HepG2 (cell line): ENCODE results near the gene TTBK1. TPM values are rescaled to one million over a fixed set of nuclear protein-coding genes. Genes with fewer than 3 reads are reported as not detected.
A peak's percentile ranks its signal among the peaks of the same experiment; 100 is the strongest.

Experiments used
- ATAC-seq: fragments of 200-7000 bp; cut with Tn5 transposase; 3 replicates; pipeline ENCODE4 v1.9.1; 2020; ENCODE audit warnings: mild to moderate bottlenecking, moderate library complexity
- BruUV-seq: library from RNA; stranded (reverse); fragments of 400-500 nt; replicated peaks from 2 replicates; lab custom pipeline; 2021; lab: Mats Ljungman, UMichigan
- CTCF ChIA-PET: fragments of 300-600 bp; formaldehyde crosslinking; extraction: SDS; loops from one replicate; lab custom pipeline; 2021; ENCODE audit warnings: low total read pairs, inconsistent platforms, low intra/inter-chr PET ratio; lab: Yijun Ruan, JAX
- POLR2A ChIA-PET: fragments of 350-600 bp; sonication (Branson Sonifier 250); formaldehyde crosslinking; loops from one replicate; lab custom pipeline; 2020; ENCODE audit warnings: antibody characterized with exemption, inconsistent platforms; lab: Yijun Ruan, JAX
- DNase-seq: peaks from one replicate; pipeline ENCODE4 v3.0.0-alpha.2; 2015; ENCODE audit warnings: low spot score
- FAIRE-seq: peaks from 3 replicates; lab custom pipeline; 2011; peaks lifted over from hg19 to GRCh38; lab: Jason Lieb, UNC
- H2AFZ ChIP-seq: one replicate; pipeline ENCODE4 v1.6.1; 2011; ENCODE audit warnings: low read length, inconsistent platforms
- H3K27ac ChIP-seq: fragments of 300-600 bp; 3 replicates; pipeline ENCODE4 v1.8.0; 2011; ENCODE audit warnings: mixed run types, mild to moderate bottlenecking, mixed read lengths, low read length, inconsistent platforms; ENCODE audit not compliant: insufficient read depth; ENCODE audit errors: extremely low read length
- H3K27me3 ChIP-seq, 2 experiments: fragments of 200-600 bp in 1 of 2; 2 replicates in 1 of 2; 3 replicates in 1 of 2; pipeline versions ENCODE4 v1.6.0 to v1.8.0; 2011; ENCODE audit warnings: low read length in 2 of 2, mild to moderate bottlenecking in 2 of 2, moderate library complexity in 2 of 2, inconsistent platforms in 1 of 2; ENCODE audit not compliant: insufficient read depth in 2 of 2, control insufficient read depth in 1 of 2
- H3K36me3 ChIP-seq, 2 experiments: fragments of 200-600 bp in 1 of 2; replicated peaks in 1 of 2; 2 replicates in 1 of 2; 3 replicates in 1 of 2; pipeline versions ENCODE4 v1.5.1 to v1.8.0; 2011; ENCODE audit warnings: low read length in 2 of 2, inconsistent platforms in 1 of 2; ENCODE audit not compliant: insufficient read depth in 2 of 2, control insufficient read depth in 1 of 2
- H3K4me1 ChIP-seq: 2 replicates; pipeline ENCODE4 v1.5.1; 2012; ENCODE audit warnings: low read length, inconsistent platforms; ENCODE audit not compliant: insufficient read depth
- H3K4me2 ChIP-seq: 2 replicates; pipeline ENCODE4 v1.6.0; 2011; ENCODE audit warnings: low read depth, low read length, inconsistent platforms
- H3K4me3 ChIP-seq, 3 experiments: fragments of 200-600 bp in 1 of 3; sonication (generic), shearing (Covaris generic) in 1 of 3; replicated peaks in 1 of 3; 2 replicates each; pipeline ENCODE4 v1.5.1; 2011 to 2016; ENCODE audit warnings: low read length in 3 of 3, inconsistent platforms in 2 of 3, low read depth in 2 of 3, mild to moderate bottlenecking in 2 of 3, control low read depth in 1 of 3, mixed read lengths in 1 of 3; ENCODE audit not compliant: insufficient read depth in 1 of 3
- H3K79me2 ChIP-seq: one replicate; pipeline ENCODE4 v1.6.1; 2011; ENCODE audit warnings: low read length, inconsistent platforms; ENCODE audit not compliant: insufficient read depth
- H3K9ac ChIP-seq: 2 replicates; pipeline ENCODE4 v1.6.0; 2011; ENCODE audit warnings: mild to moderate bottlenecking, low read depth, low read length, inconsistent platforms; ENCODE audit not compliant: insufficient read depth
- H3K9me3 ChIP-seq: 2 replicates; pipeline ENCODE4 v1.5.1; 2012; ENCODE audit warnings: mild to moderate bottlenecking, low read length
- H4K20me1 ChIP-seq: 2 replicates; pipeline ENCODE4 v1.6.0; 2011; ENCODE audit warnings: inconsistent platforms, mild to moderate bottlenecking, low read length, moderate library complexity; ENCODE audit not compliant: insufficient read depth
- DZIP1 ChIP-seq: sonication (generic); formaldehyde crosslinking; IDR thresholded peaks from 2 replicates; pipeline ENCODE4 v1.5.0; 2020; ENCODE audit warnings: mild to moderate bottlenecking, missing genetic modification reagents
- ZBTB38 ChIP-seq: sonication (generic); formaldehyde crosslinking; IDR thresholded peaks from 2 replicates; pipeline ENCODE4 v1.5.1; 2020; ENCODE audit warnings: mild to moderate bottlenecking, missing genetic modification reagents
- WGBS: methylation state at CpG from one replicate; pipeline ENCODE4 v1.1.6; 2017; ENCODE audit warnings: low lambda C conversion rate; 5-methylcytosine and 5-hydroxymethylcytosine counted together
- in situ Hi-C: cut with HindIII; loops from 2 replicates; pipeline ENCODE4 v1.10.0; 2017; ENCODE audit warnings: low pct_unique_long_range_greater_than_20kb; ENCODE audit not compliant: extremely low pct_ligation_motif_present
- intact Hi-C: fragments of 100-400 bp; cut with micrococcal nuclease; formaldehyde crosslinking; loops from one replicate; pipeline ENCODE4 v1.10.0; 2022; ENCODE audit not compliant: unreplicated experiment
- polyA plus RNA-seq, 8 experiments: library from polyadenylated mRNA; depleted of rRNA in 3 of 8; stranded (reverse) in 7 of 8; unstranded in 1 of 8; fragments of >200 nt; fragmentation: Illumina TruSeq in 4 of 8; extraction: Trizol in 4 of 8; gene quantifications; 2 replicates each; pipeline versions ENCODE4 v1.2.1 to v1.2.3, GENCODE V29; 2011 to 2016; ENCODE audit warnings: low read depth in 4 of 8, missing spikeins in 1 of 8, mixed read lengths in 1 of 8; ENCODE audit not compliant: insufficient read depth in 1 of 8
- total RNA-seq, 5 experiments: library from RNA; depleted of rRNA; stranded (reverse); fragments of >200 nt; fragmentation: Illumina TruSeq; extraction: Trizol; gene quantifications; 2 replicates each; pipeline ENCODE4 v1.2.3, GENCODE V29; 2016; ENCODE audit warnings: low read depth in 1 of 5
- TF ChIP-seq, protein P1 (sequence below): sonication (generic); formaldehyde crosslinking; IDR thresholded peaks from 2 replicates; pipeline ENCODE4 v1.5.1; 2020; ENCODE audit warnings: mild to moderate bottlenecking, missing genetic modification reagents, moderate library complexity
- TF ChIP-seq, protein P2 (sequence below): sonication (generic); formaldehyde crosslinking; IDR thresholded peaks from 2 replicates; pipeline ENCODE4 v1.4.0; 2020; ENCODE audit warnings: missing genetic modification reagents

Gene TTBK1
- total and polyA plus RNA-seq, 2 of the 13 experiments (the other 11 are each of a cell fraction or from before 2014, with no cell fraction given), result 0.24 to 0.33 TPM

DNA sequence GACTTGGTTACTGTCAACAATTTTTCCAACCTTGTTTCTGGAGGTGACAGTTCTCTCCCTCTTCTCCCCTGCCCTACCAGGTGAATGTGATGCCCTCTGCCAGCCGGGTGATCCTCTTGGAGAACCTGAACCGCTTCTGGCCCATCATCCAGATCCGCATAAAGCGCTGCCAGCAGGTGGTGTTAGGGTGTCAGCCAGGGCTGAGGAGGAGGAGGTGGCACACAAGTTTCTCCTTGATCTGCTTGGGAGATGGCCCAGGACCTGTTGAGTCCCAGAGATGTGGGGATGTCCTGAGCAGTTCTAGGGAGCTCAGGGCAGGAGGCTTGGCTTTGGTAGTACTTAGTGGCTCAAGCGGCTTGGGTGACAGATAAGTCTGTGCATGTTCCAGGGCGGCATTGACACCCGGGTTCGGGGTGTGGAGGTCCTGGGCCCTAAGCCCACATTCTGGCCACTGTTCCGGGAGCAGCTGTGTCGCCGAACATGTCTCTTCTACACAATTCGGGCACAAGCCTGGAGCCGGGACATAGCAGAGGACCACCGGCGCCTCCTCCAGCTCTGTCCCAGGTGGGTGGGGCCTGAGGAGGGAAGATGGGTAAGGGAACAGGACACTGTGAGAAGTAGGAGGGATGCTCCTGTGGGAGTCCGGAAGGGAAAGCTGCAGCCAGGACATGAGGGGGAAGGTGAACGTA, 40.1 kb upstream of the TTBK1 start:
- no peaks in the 10 kb centered on the region for H3K9me3 ChIP-seq
- no peaks in the 10 kb centered on the region for H3K79me2 ChIP-seq
- no TSS peak for BruUV-seq
- TF ChIP-seq DZIP1 (CRISPR knock-in tag) (no peak), ZBTB38 (CRISPR knock-in tag) (0 out of 2 replicates have a peak, but pooled peaks have one; percentile 22)
- TF ChIP-seq, protein P1, sequence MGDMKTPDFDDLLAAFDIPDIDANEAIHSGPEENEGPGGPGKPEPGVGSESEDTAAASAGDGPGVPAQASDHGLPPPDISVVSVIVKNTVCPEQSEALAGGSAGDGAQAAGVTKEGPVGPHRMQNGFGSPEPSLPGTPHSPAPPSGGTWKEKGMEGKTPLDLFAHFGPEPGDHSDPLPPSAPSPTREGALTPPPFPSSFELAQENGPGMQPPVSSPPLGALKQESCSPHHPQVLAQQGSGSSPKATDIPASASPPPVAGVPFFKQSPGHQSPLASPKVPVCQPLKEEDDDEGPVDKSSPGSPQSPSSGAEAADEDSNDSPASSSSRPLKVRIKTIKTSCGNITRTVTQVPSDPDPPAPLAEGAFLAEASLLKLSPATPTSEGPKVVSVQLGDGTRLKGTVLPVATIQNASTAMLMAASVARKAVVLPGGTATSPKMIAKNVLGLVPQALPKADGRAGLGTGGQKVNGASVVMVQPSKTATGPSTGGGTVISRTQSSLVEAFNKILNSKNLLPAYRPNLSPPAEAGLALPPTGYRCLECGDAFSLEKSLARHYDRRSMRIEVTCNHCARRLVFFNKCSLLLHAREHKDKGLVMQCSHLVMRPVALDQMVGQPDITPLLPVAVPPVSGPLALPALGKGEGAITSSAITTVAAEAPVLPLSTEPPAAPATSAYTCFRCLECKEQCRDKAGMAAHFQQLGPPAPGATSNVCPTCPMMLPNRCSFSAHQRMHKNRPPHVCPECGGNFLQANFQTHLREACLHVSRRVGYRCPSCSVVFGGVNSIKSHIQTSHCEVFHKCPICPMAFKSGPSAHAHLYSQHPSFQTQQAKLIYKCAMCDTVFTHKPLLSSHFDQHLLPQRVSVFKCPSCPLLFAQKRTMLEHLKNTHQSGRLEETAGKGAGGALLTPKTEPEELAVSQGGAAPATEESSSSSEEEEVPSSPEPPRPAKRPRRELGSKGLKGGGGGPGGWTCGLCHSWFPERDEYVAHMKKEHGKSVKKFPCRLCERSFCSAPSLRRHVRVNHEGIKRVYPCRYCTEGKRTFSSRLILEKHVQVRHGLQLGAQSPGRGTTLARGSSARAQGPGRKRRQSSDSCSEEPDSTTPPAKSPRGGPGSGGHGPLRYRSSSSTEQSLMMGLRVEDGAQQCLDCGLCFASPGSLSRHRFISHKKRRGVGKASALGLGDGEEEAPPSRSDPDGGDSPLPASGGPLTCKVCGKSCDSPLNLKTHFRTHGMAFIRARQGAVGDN (CRISPR knock-in tag), result peak; percentile 23; the same call in 1 of the 2 replicates
- TF ChIP-seq, protein P2, sequence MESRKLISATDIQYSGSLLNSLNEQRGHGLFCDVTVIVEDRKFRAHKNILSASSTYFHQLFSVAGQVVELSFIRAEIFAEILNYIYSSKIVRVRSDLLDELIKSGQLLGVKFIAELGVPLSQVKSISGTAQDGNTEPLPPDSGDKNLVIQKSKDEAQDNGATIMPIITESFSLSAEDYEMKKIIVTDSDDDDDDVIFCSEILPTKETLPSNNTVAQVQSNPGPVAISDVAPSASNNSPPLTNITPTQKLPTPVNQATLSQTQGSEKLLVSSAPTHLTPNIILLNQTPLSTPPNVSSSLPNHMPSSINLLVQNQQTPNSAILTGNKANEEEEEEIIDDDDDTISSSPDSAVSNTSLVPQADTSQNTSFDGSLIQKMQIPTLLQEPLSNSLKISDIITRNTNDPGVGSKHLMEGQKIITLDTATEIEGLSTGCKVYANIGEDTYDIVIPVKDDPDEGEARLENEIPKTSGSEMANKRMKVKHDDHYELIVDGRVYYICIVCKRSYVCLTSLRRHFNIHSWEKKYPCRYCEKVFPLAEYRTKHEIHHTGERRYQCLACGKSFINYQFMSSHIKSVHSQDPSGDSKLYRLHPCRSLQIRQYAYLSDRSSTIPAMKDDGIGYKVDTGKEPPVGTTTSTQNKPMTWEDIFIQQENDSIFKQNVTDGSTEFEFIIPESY (CRISPR knock-in tag), result peak; percentile 100
- peaks cover 0 to 2% of the 10 kb centered on the region in 2 experiments; a peak in 2 of 5 replicates for H3K36me3 ChIP-seq
- 0 out of 2 replicates have a peak, but pooled peaks cover 5% of the 10 kb centered on the region for H3K4me1 ChIP-seq
- no peak overlapping the region for H3K4me2 ChIP-seq
- H3K4me3 ChIP-seq, result no peak overlapping the region
- H4K20me1 ChIP-seq, result no peaks in the 10 kb centered on the region
- FAIRE-seq (no peak), DNase-seq (no peak), ATAC-seq (no peak)
- intact Hi-C loops, result no loop called here
- H2AFZ ChIP-seq, result no peak overlapping the region
- H3K9ac ChIP-seq, result no peak overlapping the region
- in situ Hi-C loops, result no loop called here
- WGBS, result 92% methylated on average over 16 of the region's 17 CpGs
- H3K27ac ChIP-seq, result no peak overlapping the region
- H3K27me3 ChIP-seq, result no peaks in the 10 kb centered on the region
- CTCF ChIA-PET, result no interaction called here
- POLR2A ChIA-PET, result no interaction called here
